SK-N-SH treated with all-trans-retinoic acid at 6 μM for 48 hours (cell line): ENCODE data around the gene MAP3K10.

Experiments
- GLIS3 ChIP-seq: fragments of 250-450 bp; sonication (Bioruptor Pico); IDR thresholded peaks from 2 replicates; pipeline ENCODE4 v1.5.0; 2020; ENCODE audit warnings: mild to moderate bottlenecking, moderate library complexity
- ISL1 ChIP-seq: fragments of 250-450 bp; sonication (Bioruptor Pico); IDR thresholded peaks from 2 replicates; pipeline ENCODE4 v2.1.2; 2022; ENCODE audit warnings: mild to moderate bottlenecking, moderate library complexity
- PPARA ChIP-seq: fragments of 250-450 bp; sonication (Bioruptor Pico); IDR thresholded peaks from 2 replicates; pipeline ENCODE4 v1.5.0; 2020; ENCODE audit warnings: mild to moderate bottlenecking, borderline replicate concordance
- RARB ChIP-seq: fragments of 250-450 bp; sonication (Bioruptor Pico); IDR thresholded peaks from 2 replicates; pipeline ENCODE4 v1.8.0; 2021; ENCODE audit warnings: mild to moderate bottlenecking, moderate library complexity
- ZC3H10 ChIP-seq: fragments of 250-450 bp; sonication (Bioruptor Pico); IDR thresholded peaks from 2 replicates; pipeline ENCODE4 v1.5.1; 2021; ENCODE audit warnings: mild to moderate bottlenecking, moderate library complexity
- TF ChIP-seq, protein P1 (sequence below): fragments of 250-450 bp; sonication (Bioruptor Pico); IDR thresholded peaks from 2 replicates; pipeline ENCODE4 v1.8.0; 2020; ENCODE audit warnings: mild to moderate bottlenecking, moderate library complexity, borderline replicate concordance

DNA sequence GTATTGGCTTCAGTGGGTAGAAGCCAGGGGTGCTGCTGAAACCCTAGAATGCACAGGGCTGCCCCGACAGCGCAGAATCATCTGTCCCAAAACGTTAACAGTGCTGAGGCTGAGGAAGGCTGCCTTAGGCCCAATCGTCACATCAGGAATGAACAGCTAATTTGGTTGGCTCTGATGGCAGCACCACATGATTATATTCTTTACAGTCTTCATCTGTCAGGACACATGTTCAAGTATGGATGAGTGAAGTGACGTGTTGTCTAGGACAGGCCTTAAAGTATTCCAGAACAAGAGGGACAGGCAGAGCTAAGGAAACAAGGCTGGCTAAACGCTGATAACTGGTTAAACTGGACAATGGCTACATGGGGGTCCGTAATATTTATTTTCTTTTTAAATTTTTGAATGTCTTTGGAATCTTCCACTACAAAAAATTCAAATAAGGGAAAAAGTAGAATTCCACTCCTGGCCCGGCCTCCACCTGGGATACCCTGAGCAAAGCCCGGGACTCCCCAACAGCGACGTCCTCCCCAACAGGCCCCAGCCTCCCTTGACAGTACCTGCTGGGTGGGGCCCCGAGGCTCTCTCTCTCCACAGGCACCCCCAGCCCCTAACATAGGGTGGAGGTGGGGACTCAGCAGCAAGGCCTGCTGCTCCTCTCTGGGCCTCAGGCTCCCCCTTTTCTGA is 50.0 kb downstream of the MAP3K10 start:
- TF ChIP-seq ZC3H10 (CRISPR knock-in tag) (no peak), PPARA (CRISPR knock-in tag) (no peak), RARB (CRISPR knock-in tag) (no peak), GLIS3 (CRISPR knock-in tag) (no peak), ISL1 (CRISPR knock-in tag) (no peak)
- TF ChIP-seq, protein P1, sequence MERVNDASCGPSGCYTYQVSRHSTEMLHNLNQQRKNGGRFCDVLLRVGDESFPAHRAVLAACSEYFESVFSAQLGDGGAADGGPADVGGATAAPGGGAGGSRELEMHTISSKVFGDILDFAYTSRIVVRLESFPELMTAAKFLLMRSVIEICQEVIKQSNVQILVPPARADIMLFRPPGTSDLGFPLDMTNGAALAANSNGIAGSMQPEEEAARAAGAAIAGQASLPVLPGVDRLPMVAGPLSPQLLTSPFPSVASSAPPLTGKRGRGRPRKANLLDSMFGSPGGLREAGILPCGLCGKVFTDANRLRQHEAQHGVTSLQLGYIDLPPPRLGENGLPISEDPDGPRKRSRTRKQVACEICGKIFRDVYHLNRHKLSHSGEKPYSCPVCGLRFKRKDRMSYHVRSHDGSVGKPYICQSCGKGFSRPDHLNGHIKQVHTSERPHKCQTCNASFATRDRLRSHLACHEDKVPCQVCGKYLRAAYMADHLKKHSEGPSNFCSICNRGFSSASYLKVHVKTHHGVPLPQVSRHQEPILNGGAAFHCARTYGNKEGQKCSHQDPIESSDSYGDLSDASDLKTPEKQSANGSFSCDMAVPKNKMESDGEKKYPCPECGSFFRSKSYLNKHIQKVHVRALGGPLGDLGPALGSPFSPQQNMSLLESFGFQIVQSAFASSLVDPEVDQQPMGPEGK: no peak
